Gastrocnemius medialis (tissue), 4 donors: ENCODE measurements around the gene PAPPA. TPM values are rescaled to one million over a fixed set of nuclear protein-coding genes. Genes with fewer than 3 reads are reported as not detected.

Experiments used
- ATAC-seq, 2 donors: fragments of 150-250 bp; one replicate each; pipeline ENCODE4 v1.9.1; 2016
- DNase-seq, 2 donors: peaks; one replicate each; pipeline ENCODE4 v3.0.0-alpha.2; 2019
- H3K27ac ChIP-seq, 4 donors: fragments of 200-600 bp; sonication (generic); 1 replicate in 1 of 4; 2 replicates in 3 of 4; pipeline ENCODE4 v1.5.1; 2016 to 2018; ENCODE audit warnings: mild to moderate bottlenecking in 2 of 4, moderate library complexity in 1 of 4
- H3K27me3 ChIP-seq, 3 donors: fragments of 200-600 bp; sonication (generic) in 2 of 3; 1 replicate in 1 of 3; 2 replicates in 2 of 3; pipeline versions ENCODE4 v1.5.1 to v1.6.0; 2016 to 2019; ENCODE audit warnings: mild to moderate bottlenecking in 1 of 3, moderate library complexity in 1 of 3
- H3K36me3 ChIP-seq, 2 donors: fragments of 200-600 bp; sonication (generic) in 1 of 2; one replicate each; pipeline ENCODE4 v1.5.1; 2017 to 2018
- H3K4me1 ChIP-seq, 2 donors: fragments of 200-600 bp; sonication (generic) in 1 of 2; one replicate each; pipeline ENCODE4 v1.5.1; 2016 to 2017; ENCODE audit warnings: mild to moderate bottlenecking in 2 of 2
- H3K4me3 ChIP-seq, 4 donors: fragments of 200-600 bp; sonication (generic) in 3 of 4; 1 replicate in 1 of 4; 2 replicates in 3 of 4; pipeline ENCODE4 v1.5.1; 2016 to 2019; ENCODE audit warnings: mild to moderate bottlenecking in 2 of 4
- H3K9me3 ChIP-seq, 3 donors: fragments of 200-600 bp; sonication (generic) in 2 of 3; 1 replicate in 1 of 3; 2 replicates in 2 of 3; pipeline ENCODE4 v1.5.1; 2016 to 2019
- POLR2A ChIP-seq, 2 donors: fragments of 450-650 bp; IDR thresholded peaks; one replicate each; pipeline ENCODE4 v1.6.1; 2017; ENCODE audit warnings: antibody characterized with exemption in 2 of 2, mild to moderate bottlenecking in 2 of 2, moderate library complexity in 2 of 2
- in situ Hi-C, 4 donors: fragments of 200-750 bp; cut with MboI; loops; one replicate each; pipeline versions ENCODE4 v1.15.0 to v1.8.0; 2017; ENCODE audit warnings: low sequenced_read_pairs in 4 of 4
- intact Hi-C: fragments of 100-400 bp; cut with DNase I; formaldehyde crosslinking; loops from one replicate; pipeline ENCODE4 v1.15.1; 2023; ENCODE audit warnings: low total_unique reads
- total RNA-seq, 4 donors: library from RNA; depleted of rRNA; stranded (reverse); fragments of >200 nt; gene quantifications; one replicate each; pipeline versions ENCODE4 v1.1.0 to v1.2.3, GENCODE V29; 2016
- TF ChIP-seq, protein P1 (sequence below), 5 experiments: fragments of 450-650 bp in 3 of 5; fragments of 200-600 bp in 2 of 5; sonication (generic) in 2 of 5; IDR thresholded peaks in 4 of 5; conservative IDR thresholded peaks in 1 of 5; 1 replicate in 4 of 5; 2 replicates in 1 of 5; pipeline ENCODE4 v1.5.1; 2016 to 2019; ENCODE audit warnings: antibody characterized with exemption in 5 of 5, mild to moderate bottlenecking in 3 of 5, moderate library complexity in 3 of 5

PAPPA gene
- total RNA-seq, 4 donors from 2014 or later, result 0.56 to 2.1 (median 1.4) TPM

DNA sequence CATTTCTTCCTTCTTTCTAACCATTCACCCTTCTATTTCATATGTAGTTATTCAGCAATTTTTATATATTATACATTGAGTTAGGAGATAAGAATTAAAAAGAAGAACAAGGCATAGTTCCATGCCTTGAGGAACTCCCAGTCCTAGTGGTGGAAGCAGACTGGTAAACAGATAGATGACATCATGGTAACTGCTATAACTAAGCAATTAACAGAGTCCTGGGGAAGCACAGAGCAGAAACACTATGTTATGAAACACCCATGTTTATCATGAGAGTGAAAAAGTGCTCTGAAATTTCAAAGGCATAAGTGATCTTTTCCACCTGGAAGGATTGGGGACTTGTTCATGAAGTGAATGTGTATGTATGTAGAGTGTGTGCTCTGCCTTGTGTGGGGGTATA is 14.6 kb downstream of the PAPPA start:
- Histone ChIP-seq H3K36me3 (no peaks in the 10 kb centered on the region), H3K9me3 (no peaks in the 10 kb centered on the region), H3K4me3 (no peak overlapping the region), H3K27me3 (no peaks in the 10 kb centered on the region), H3K27ac (no peak overlapping the region), H3K4me1 (no peaks in the 10 kb centered on the region)
- intact Hi-C loops, result no loop called here
- ATAC-seq, result no peak
- in situ Hi-C loops, result loop anchor here in 3 of 4 donors (10.0 to 25.0 kb wide), 5 partner anchors 194 to 581 kb away; no protein-coding TSS in a partner anchor
- no peak for TF ChIP-seq POLR2A (IDR thresholded peaks at IDR 0.05)
- TF ChIP-seq, protein P1, sequence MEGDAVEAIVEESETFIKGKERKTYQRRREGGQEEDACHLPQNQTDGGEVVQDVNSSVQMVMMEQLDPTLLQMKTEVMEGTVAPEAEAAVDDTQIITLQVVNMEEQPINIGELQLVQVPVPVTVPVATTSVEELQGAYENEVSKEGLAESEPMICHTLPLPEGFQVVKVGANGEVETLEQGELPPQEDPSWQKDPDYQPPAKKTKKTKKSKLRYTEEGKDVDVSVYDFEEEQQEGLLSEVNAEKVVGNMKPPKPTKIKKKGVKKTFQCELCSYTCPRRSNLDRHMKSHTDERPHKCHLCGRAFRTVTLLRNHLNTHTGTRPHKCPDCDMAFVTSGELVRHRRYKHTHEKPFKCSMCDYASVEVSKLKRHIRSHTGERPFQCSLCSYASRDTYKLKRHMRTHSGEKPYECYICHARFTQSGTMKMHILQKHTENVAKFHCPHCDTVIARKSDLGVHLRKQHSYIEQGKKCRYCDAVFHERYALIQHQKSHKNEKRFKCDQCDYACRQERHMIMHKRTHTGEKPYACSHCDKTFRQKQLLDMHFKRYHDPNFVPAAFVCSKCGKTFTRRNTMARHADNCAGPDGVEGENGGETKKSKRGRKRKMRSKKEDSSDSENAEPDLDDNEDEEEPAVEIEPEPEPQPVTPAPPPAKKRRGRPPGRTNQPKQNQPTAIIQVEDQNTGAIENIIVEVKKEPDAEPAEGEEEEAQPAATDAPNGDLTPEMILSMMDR (IDR thresholded peaks at IDR 0.05 in 4 of 5, conservative IDR thresholded peaks at IDR 0.05 in 1 of 5), result no peak
- DNase-seq, result no peak

DNA sequence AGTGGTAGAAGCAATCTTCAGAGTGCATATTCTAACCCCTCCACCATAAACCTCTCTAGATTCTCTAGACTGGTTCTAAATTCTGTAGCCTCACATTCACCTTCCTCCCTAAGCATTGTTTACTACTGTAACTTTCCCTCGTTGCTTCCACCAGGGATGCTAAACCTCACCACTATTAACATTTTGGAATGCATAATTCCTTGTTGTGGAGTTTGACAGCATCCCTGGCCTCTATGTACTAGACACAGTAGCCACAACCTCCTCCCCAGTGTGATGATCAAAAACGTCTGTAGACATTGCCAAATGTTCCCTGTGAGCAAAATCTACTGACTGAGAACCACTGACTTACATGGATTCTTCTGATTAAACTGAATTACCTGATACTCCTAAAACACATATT is 18.6 kb downstream of the PAPPA start:
- in situ Hi-C loops (loop anchor here in 3 of 4 donors (25.0 kb wide), 4 partner anchors 190 to 585 kb away; no protein-coding TSS in a partner anchor), intact Hi-C loops (no loop called here)
- TF ChIP-seq POLR2A (IDR thresholded peaks at IDR 0.05), result no peak
- TF ChIP-seq, protein P1 (IDR thresholded peaks at IDR 0.05 in 4 of 5, conservative IDR thresholded peaks at IDR 0.05 in 1 of 5), result no peak
- H3K27me3 ChIP-seq, result no peaks in the 10 kb centered on the region
- ATAC-seq (no peak), DNase-seq (no peak)
- no peaks in the 10 kb centered on the region for H3K36me3 ChIP-seq
- H3K4me1 ChIP-seq, result no peaks in the 10 kb centered on the region
- no peak overlapping the region for H3K27ac ChIP-seq
- H3K9me3 ChIP-seq, result no peaks in the 10 kb centered on the region
- no peak overlapping the region for H3K4me3 ChIP-seq

DNA sequence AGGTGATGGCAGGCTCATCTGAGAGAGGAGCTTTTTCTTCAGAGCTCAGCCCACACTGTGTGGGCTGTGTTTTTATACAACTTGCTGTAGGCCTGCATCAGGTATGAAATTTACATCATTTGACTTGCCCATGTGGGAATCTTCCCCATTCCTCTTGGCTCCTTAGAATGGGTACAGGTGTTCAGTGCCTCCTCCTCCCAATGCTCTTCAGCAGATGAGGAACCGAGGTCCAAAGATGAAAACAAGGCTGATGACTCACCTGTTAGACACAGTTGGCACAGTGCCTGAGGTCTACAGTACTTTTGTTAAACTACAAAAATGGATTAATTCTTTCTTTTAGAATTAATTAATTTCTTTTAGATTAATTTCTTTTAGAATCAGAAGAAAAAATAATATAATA is 20.8 kb downstream of the PAPPA start:
- no peaks in the 10 kb centered on the region for H3K36me3 ChIP-seq
- no peaks in the 10 kb centered on the region for H3K27me3 ChIP-seq
- in situ Hi-C loops (loop anchor here in 3 of 4 donors (25.0 kb wide), 4 partner anchors 188 to 587 kb away; no protein-coding TSS in a partner anchor), intact Hi-C loops (no loop called here)
- no peaks in the 10 kb centered on the region for H3K4me1 ChIP-seq
- H3K9me3 ChIP-seq, result no peaks in the 10 kb centered on the region
- DNase-seq (no peak), ATAC-seq (no peak)
- no peak for TF ChIP-seq POLR2A (IDR thresholded peaks at IDR 0.05)
- TF ChIP-seq, protein P1 (IDR thresholded peaks at IDR 0.05 in 4 of 5, conservative IDR thresholded peaks at IDR 0.05 in 1 of 5), result no peak
- H3K4me3 ChIP-seq, result no peak overlapping the region
- H3K27ac ChIP-seq, result no peak overlapping the region

DNA sequence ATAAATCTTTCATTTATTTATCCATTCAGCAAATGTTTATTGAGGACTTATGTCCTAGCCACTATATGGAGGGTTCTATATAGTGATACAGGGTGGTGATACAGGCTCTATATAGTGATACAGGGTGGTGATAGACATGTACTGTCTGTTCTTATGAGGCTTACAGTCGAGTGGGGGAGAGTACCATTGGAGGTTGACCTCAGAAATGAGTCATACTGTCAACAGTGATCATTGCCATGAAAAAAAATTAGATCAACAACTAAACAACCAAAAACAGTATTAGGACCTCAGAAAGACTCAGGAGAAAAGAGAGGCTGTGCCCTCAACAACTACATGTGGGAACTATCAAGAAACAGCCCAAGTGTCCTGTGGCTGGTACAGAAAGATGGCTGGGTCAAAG is 22.0 kb downstream of the PAPPA start:
- no peak for TF ChIP-seq POLR2A (IDR thresholded peaks at IDR 0.05)
- TF ChIP-seq, protein P1 (IDR thresholded peaks at IDR 0.05 in 4 of 5, conservative IDR thresholded peaks at IDR 0.05 in 1 of 5), result no peak
- no peaks in the 10 kb centered on the region for H3K4me1 ChIP-seq
- H3K9me3 ChIP-seq, result no peaks in the 10 kb centered on the region
- H3K27ac ChIP-seq, result no peak overlapping the region
- in situ Hi-C loops, result no loop called here
- no peak overlapping the region for H3K4me3 ChIP-seq
- ATAC-seq (no peak), DNase-seq (no peak)
- no peaks in the 10 kb centered on the region for H3K36me3 ChIP-seq
- H3K27me3 ChIP-seq, result no peaks in the 10 kb centered on the region
- intact Hi-C loops, result no loop called here
